ENCODE measurements around the gene SIDT2. TPM values are rescaled to one million over a fixed set of nuclear protein-coding genes. Genes with fewer than 3 reads are reported as not detected.
A peak's percentile ranks its signal among the peaks of the same experiment; 100 is the strongest.

SIDT2 gene
- total RNA-seq, 2 donors from 2014 or later: 39.3 to 43.0 TPM

- H3K27me3 ChIP-seq (ENCODE audit: control insufficient read depth, insufficient read depth, low read length, poor library complexity, severe bottlenecking): no peaks in the 10 kb centered on the region
- H3K9ac ChIP-seq (ENCODE audit: extremely low read depth, low read length, poor library complexity, severe bottlenecking): no peak overlapping the region
- peaks cover 28% of the 10 kb centered on the region for H3K36me3 ChIP-seq (ENCODE audit: control insufficient read depth, insufficient read depth, low read length)
- H3K4me3 Mint-ChIP-seq: no peak overlapping the region
- no peak for TF ChIP-seq CTCF (conservative IDR thresholded peaks at IDR 0.05)
- 92 to 94% methylated on average over 7 to 11 of the region's 11 CpGs for WGBS, 2 experiments (ENCODE audit: insufficient coverage in 1 of 2, insufficient read length in 1 of 2)
- no peaks in the 10 kb centered on the region for H3K4me1 ChIP-seq (ENCODE audit: control insufficient read depth, insufficient read depth, low read length)
- peaks cover 26% of the 10 kb centered on the region for H3K36me3 Mint-ChIP-seq (ENCODE audit: low read depth)
- DNase-seq: peak; percentile 38
- H3K27me3 Mint-ChIP-seq (ENCODE audit: insufficient read depth): peaks cover 2% of the 10 kb centered on the region
- no peak overlapping the region for H3K27ac Mint-ChIP-seq
- no peak overlapping the region for H3K27ac ChIP-seq (ENCODE audit: low read depth, low read length)
- no peaks in the 10 kb centered on the region for H3K9me3 ChIP-seq (ENCODE audit: control insufficient read depth, low read length)
- peaks cover 14% of the 10 kb centered on the region for H3K4me1 Mint-ChIP-seq
- H3K4me3 ChIP-seq (ENCODE audit: low read length): no peak overlapping the region
- H3K9me3 Mint-ChIP-seq: no peaks in the 10 kb centered on the region
These were observed 5.3 kb downstream of the SIDT2 start for GRCh38 chr11:117183724-117184349.

GRCh38 chr11:117185736-117186430, 7.3 kb downstream of the SIDT2 start:
- Histone ChIP-seq H3K4me3 (ENCODE audit: low read length) (no peak overlapping the region), H3K27me3 (ENCODE audit: control insufficient read depth, insufficient read depth, low read length, poor library complexity, severe bottlenecking) (no peaks in the 10 kb centered on the region), H3K9me3 (ENCODE audit: control insufficient read depth, low read length) (no peaks in the 10 kb centered on the region), H3K4me1 (ENCODE audit: control insufficient read depth, insufficient read depth, low read length) (no peaks in the 10 kb centered on the region), H3K36me3 (ENCODE audit: control insufficient read depth, insufficient read depth, low read length) (peaks cover 38% of the 10 kb centered on the region), H3K9ac (ENCODE audit: extremely low read depth, low read length, poor library complexity, severe bottlenecking) (no peak overlapping the region), H3K27ac (ENCODE audit: low read depth, low read length) (no peak overlapping the region)
- Mint-ChIP-seq H3K36me3 (ENCODE audit: low read depth) (peaks cover 29% of the 10 kb centered on the region), H3K4me1 (peaks cover 3% of the 10 kb centered on the region), H3K27me3 (ENCODE audit: insufficient read depth) (no peaks in the 10 kb centered on the region), H3K9me3 (no peaks in the 10 kb centered on the region), H3K4me3 (no peak overlapping the region), H3K27ac (no peak overlapping the region)
- no peak for TF ChIP-seq CTCF (conservative IDR thresholded peaks at IDR 0.05)
- DNase-seq: peak; percentile 26
- 97% methylated on average over 3 to 5 of the region's 5 CpGs for WGBS, 2 experiments (ENCODE audit: insufficient coverage in 1 of 2, insufficient read length in 1 of 2)

GRCh38 chr11:117186431-117186761, 7.9 kb downstream of the SIDT2 start:
- peaks cover 38% of the 10 kb centered on the region for H3K36me3 ChIP-seq (ENCODE audit: control insufficient read depth, insufficient read depth, low read length)
- Mint-ChIP-seq H3K27me3 (ENCODE audit: insufficient read depth) (no peaks in the 10 kb centered on the region), H3K4me3 (no peak overlapping the region), H3K36me3 (ENCODE audit: low read depth) (peaks cover 29% of the 10 kb centered on the region), H3K27ac (no peak overlapping the region), H3K9me3 (no peaks in the 10 kb centered on the region), H3K4me1 (no peaks in the 10 kb centered on the region)
- H3K4me3 ChIP-seq (ENCODE audit: low read length): no peak overlapping the region
- H3K27ac ChIP-seq (ENCODE audit: low read depth, low read length): no peak overlapping the region
- peak; percentile 31 for DNase-seq
- H3K27me3 ChIP-seq (ENCODE audit: control insufficient read depth, insufficient read depth, low read length, poor library complexity, severe bottlenecking): no peaks in the 10 kb centered on the region
- no peak overlapping the region for H3K9ac ChIP-seq (ENCODE audit: extremely low read depth, low read length, poor library complexity, severe bottlenecking)
- H3K9me3 ChIP-seq (ENCODE audit: control insufficient read depth, low read length): no peaks in the 10 kb centered on the region
- no peaks in the 10 kb centered on the region for H3K4me1 ChIP-seq (ENCODE audit: control insufficient read depth, insufficient read depth, low read length)
- WGBS, 2 experiments (ENCODE audit: insufficient coverage in 1 of 2, insufficient read length in 1 of 2): 98% methylated on average over 4 of the region's 4 CpGs; no CpG with 5 or more reads in 1 of the 2 experiments
- TF ChIP-seq CTCF (conservative IDR thresholded peaks at IDR 0.05): no peak
